ENCODE results near the gene CUL9. TPM values are rescaled to one million over a fixed set of nuclear protein-coding genes. Genes with fewer than 3 reads are reported as not detected.

The CUL9 gene
- total and polyA plus RNA-seq, 2 donors (not counting 1 experiment from before 2014, with no cell fraction given) = 6.7 to 32.2 TPM

DNA sequence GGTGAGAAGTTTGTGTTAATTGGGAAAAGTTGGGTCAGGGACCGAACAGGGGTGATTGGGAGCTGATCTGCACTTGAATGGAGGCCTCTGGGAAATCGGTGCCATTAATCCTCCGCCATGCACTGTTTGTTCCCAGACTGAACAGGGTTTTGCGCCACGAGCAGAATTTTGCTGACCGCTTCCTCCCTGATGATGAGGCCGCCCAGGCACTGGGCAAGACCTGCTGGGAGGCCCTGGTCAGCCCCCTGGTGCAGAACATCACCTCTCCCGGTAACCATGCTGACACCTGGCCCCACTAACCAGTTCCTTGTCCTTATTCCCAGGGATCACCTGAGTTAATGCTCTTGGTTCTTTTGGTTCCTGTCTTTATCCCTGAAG, 21.7 kb downstream of the CUL9 start:
- Histone ChIP-seq H4K20me1 (ENCODE audit: control insufficient read depth, extremely low read depth, insufficient read depth, low read length) (no peaks in the 10 kb centered on the region), H3K4me1 (ENCODE audit: control insufficient read depth, extremely low read depth, insufficient read depth, low read length) (no peaks in the 10 kb centered on the region), H3K27me3 (ENCODE audit: control insufficient read depth, insufficient read depth, low read length) (no peaks in the 10 kb centered on the region), H3K9me3 (ENCODE audit: control insufficient read depth, insufficient read depth, low read depth, low read length) (no peaks in the 10 kb centered on the region), H3K4me3 (replicated peaks in 1 of 4; ENCODE audit: control extremely low read depth in 1 of 4, insufficient read depth in 1 of 4, low read depth in 3 of 4, low read length in 4 of 4) (no peak overlapping the region), H3K9ac (ENCODE audit: insufficient read depth, low read length) (no peak overlapping the region), H3K36me3 (ENCODE audit: control insufficient read depth, insufficient read depth, low read length) (peaks cover 8% of the 10 kb centered on the region), H3K27ac (ENCODE audit: insufficient read depth, low read length) (no peak overlapping the region), H3K79me2 (ENCODE audit: control insufficient read depth, insufficient read depth, low read length) (no peaks in the 10 kb centered on the region), H3K4me2 (ENCODE audit: extremely low read depth, insufficient read depth, low read length) (no peak overlapping the region), H2AFZ (ENCODE audit: low read length) (no peak overlapping the region)
- DNase-seq (ENCODE audit: low read depth in 2 of 2) = no peak
- TF ChIP-seq EZH2 (IDR thresholded peaks at IDR 0.05; ENCODE audit: low read length, missing control alignments) = no peak
- no peak for TF ChIP-seq CTCF (conservative IDR thresholded peaks at IDR 0.05 in 1 of 2, IDR thresholded peaks at IDR 0.05 in 1 of 2; ENCODE audit: low read depth in 1 of 2, low read length in 2 of 2)

DNA sequence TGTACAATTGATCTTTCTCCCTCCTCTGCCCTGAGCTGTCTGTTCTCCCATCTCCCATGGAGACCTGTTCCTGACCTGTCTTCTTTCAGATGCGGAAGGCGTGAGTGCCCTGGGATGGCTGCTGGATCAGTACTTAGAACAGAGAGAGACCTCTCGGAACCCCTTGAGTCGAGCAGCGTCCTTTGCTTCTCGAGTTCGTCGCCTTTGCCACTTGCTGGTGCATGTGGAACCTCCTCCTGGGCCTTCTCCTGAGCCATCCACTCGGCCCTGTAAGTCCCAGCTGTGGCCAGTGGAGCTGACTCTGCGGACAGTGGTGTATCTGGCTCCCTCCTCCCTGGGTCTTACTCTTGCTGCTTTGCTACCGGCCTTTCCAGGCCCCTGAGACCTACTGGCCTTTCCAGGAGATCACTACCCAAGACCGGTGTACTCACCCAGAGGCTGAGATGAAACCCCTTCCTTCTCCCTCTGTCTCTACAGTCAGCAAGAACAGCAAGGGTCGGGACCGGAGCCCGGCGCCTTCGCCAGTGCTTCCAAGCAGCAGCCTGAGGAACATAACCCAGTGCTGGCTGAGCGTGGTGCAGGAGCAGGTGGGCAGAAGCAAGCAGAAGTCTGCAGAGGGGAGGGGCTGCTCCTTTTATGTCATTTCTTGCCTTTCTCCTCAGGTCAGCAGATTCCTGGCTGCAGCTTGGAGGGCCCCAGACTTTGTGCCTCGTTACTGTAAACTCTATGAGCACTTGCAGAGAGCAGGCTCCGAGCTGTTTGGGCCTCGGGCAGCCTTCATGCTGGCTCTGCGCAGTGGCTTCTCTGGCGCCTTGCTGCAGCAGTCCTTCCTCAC, 22.5 kb downstream of the CUL9 start:
- TF ChIP-seq CTCF (conservative IDR thresholded peaks at IDR 0.05 in 1 of 2, IDR thresholded peaks at IDR 0.05 in 1 of 2; ENCODE audit: low read depth in 1 of 2, low read length in 2 of 2) (no peak), EZH2 (IDR thresholded peaks at IDR 0.05; ENCODE audit: low read length, missing control alignments) (no peak)
- Histone ChIP-seq H3K9ac (ENCODE audit: insufficient read depth, low read length) (no peak overlapping the region), H3K36me3 (ENCODE audit: control insufficient read depth, insufficient read depth, low read length) (peaks cover 6% of the 10 kb centered on the region), H3K27ac (ENCODE audit: insufficient read depth, low read length) (no peak overlapping the region), H3K4me3 (replicated peaks in 1 of 4; ENCODE audit: control extremely low read depth in 1 of 4, insufficient read depth in 1 of 4, low read depth in 3 of 4, low read length in 4 of 4) (no peak overlapping the region), H3K4me2 (ENCODE audit: extremely low read depth, insufficient read depth, low read length) (no peak overlapping the region), H3K9me3 (ENCODE audit: control insufficient read depth, insufficient read depth, low read depth, low read length) (no peaks in the 10 kb centered on the region), H3K27me3 (ENCODE audit: control insufficient read depth, insufficient read depth, low read length) (no peaks in the 10 kb centered on the region), H4K20me1 (ENCODE audit: control insufficient read depth, extremely low read depth, insufficient read depth, low read length) (no peaks in the 10 kb centered on the region), H3K4me1 (ENCODE audit: control insufficient read depth, extremely low read depth, insufficient read depth, low read length) (no peaks in the 10 kb centered on the region), H3K79me2 (ENCODE audit: control insufficient read depth, insufficient read depth, low read length) (no peaks in the 10 kb centered on the region), H2AFZ (ENCODE audit: low read length) (no peak overlapping the region)
- DNase-seq (ENCODE audit: low read depth in 2 of 2) = no peak

DNA sequence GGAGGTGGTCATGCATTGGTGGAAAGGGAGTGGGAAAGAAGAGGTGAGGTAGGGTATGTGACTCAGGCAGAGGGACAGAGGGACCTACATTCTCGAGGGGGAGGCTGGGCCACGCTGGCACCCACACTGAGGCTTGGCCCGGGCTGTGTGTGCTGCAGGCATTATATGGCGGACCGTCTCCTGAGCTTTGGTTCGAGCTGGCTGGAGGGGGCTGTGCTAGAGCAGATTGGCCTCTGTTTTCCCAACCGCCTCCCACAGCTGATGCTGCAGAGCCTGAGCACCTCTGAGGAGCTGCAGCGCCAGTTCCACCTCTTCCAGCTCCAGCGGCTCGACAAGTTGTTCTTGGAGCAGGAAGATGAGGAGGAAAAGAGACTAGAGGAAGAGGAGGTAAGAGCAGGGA, 23.9 kb downstream of the CUL9 start:
- H3K79me2 ChIP-seq (ENCODE audit: control insufficient read depth, insufficient read depth, low read length) = no peaks in the 10 kb centered on the region
- H3K4me3 ChIP-seq (replicated peaks in 1 of 4; ENCODE audit: control extremely low read depth in 1 of 4, insufficient read depth in 1 of 4, low read depth in 3 of 4, low read length in 4 of 4) = no peak overlapping the region
- H3K9me3 ChIP-seq (ENCODE audit: control insufficient read depth, insufficient read depth, low read depth, low read length) = no peaks in the 10 kb centered on the region
- H3K27ac ChIP-seq (ENCODE audit: insufficient read depth, low read length) = no peak overlapping the region
- DNase-seq (ENCODE audit: low read depth in 2 of 2) = no peak
- H3K4me1 ChIP-seq (ENCODE audit: control insufficient read depth, extremely low read depth, insufficient read depth, low read length) = no peaks in the 10 kb centered on the region
- no peak overlapping the region for H2AFZ ChIP-seq (ENCODE audit: low read length)
- H3K4me2 ChIP-seq (ENCODE audit: extremely low read depth, insufficient read depth, low read length) = no peak overlapping the region
- peaks cover 6% of the 10 kb centered on the region for H3K36me3 ChIP-seq (ENCODE audit: control insufficient read depth, insufficient read depth, low read length)
- TF ChIP-seq EZH2 (IDR thresholded peaks at IDR 0.05; ENCODE audit: low read length, missing control alignments) = no peak
- TF ChIP-seq CTCF (conservative IDR thresholded peaks at IDR 0.05 in 1 of 2, IDR thresholded peaks at IDR 0.05 in 1 of 2; ENCODE audit: low read depth in 1 of 2, low read length in 2 of 2) = no peak
- H3K27me3 ChIP-seq (ENCODE audit: control insufficient read depth, insufficient read depth, low read length) = no peaks in the 10 kb centered on the region
- no peak overlapping the region for H3K9ac ChIP-seq (ENCODE audit: insufficient read depth, low read length)
- no peaks in the 10 kb centered on the region for H4K20me1 ChIP-seq (ENCODE audit: control insufficient read depth, extremely low read depth, insufficient read depth, low read length)

All from fibroblast of lung (primary cell).